ENCODE results near the gene RUNX2.

GRCh38 chr6:45437439-45437815 lies 109.3 kb downstream of the RUNX2 start:
- no peak for TF ChIP-seq CTCF (IDR thresholded peaks at IDR 0.05)
- TF ChIP-seq POLR2A (IDR thresholded peaks at IDR 0.05): no peak
